K562 (cell line): ENCODE results near the gene HBM. TPM values are rescaled to one million over a fixed set of nuclear protein-coding genes. Genes with fewer than 3 reads are reported as not detected.
A peak's percentile ranks its signal among the peaks of the same experiment; 100 is the strongest.

Experiments used
- POLR2G ChIP-seq: fragments of 200-400 bp; formaldehyde crosslinking; IDR thresholded peaks from 2 replicates; pipeline ENCODE4 v1.6.1; 2017; ENCODE audit warnings: low read depth, mild to moderate bottlenecking, antibody characterized with exemption, low read length, moderate library complexity
- RBFOX2 ChIP-seq: fragments of 200-400 bp; formaldehyde crosslinking; IDR thresholded peaks from 2 replicates; pipeline ENCODE4 v1.6.1; 2017; ENCODE audit warnings: low read depth, mild to moderate bottlenecking, low read length, moderate library complexity
- TCF7 ChIP-seq: sonication (generic); IDR thresholded peaks from 2 replicates; pipeline ENCODE4 v1.6.1; 2016; ENCODE audit warnings: antibody characterized with exemption, borderline replicate concordance
- ZBTB2 ChIP-seq: fragments of 450-650 bp; IDR thresholded peaks from 2 replicates; pipeline ENCODE4 v1.6.1; 2016; ENCODE audit warnings: antibody characterized with exemption
- ZNF41 ChIP-seq: fragments of 250-450 bp; sonication (Bioruptor Pico); conservative IDR thresholded peaks from 2 replicates; pipeline ENCODE4 v1.4.0; 2020; ENCODE audit warnings: mild to moderate bottlenecking
- ZNF431 ChIP-seq: sonication (generic); formaldehyde crosslinking; IDR thresholded peaks from 2 replicates; pipeline ENCODE4 v1.8.0; 2022; ENCODE audit warnings: mild to moderate bottlenecking, missing genetic modification reagents
- polyA plus RNA-seq, 8 experiments: library from polyadenylated mRNA; depleted of rRNA in 4 of 8; stranded (reverse) in 5 of 8; unstranded in 3 of 8; fragments of >200 nt; fragmentation: Nextera tagmentation in 2 of 8; fragmentation: Illumina TruSeq in 1 of 8; extraction: Ambion mirVana in 2 of 8; extraction: Trizol in 1 of 8; gene quantifications; 2 replicates each; pipeline versions ENCODE4 v1.2.1 to v1.2.3, GENCODE V29; 2011 to 2014; ENCODE audit warnings: inconsistent platforms in 1 of 8, missing spikeins in 1 of 8
- total RNA-seq, 7 experiments: library from RNA; depleted of rRNA in 6 of 7; stranded (reverse); fragments of >200 nt in 6 of 7; fragmentation: Illumina TruSeq in 2 of 7; extraction: Trizol in 2 of 7; gene quantifications; 2 replicates each; pipeline versions ENCODE4 v1.2.1 to v1.2.3, GENCODE V29; 2011 to 2021; ENCODE audit warnings: low replicate concordance in 1 of 7
- TF ChIP-seq, protein P1 (sequence below): fragments of 250-450 bp; sonication (Bioruptor Pico); IDR thresholded peaks from 2 replicates; pipeline ENCODE4 v1.4.0; 2020; ENCODE audit warnings: mild to moderate bottlenecking, moderate library complexity
- TF ChIP-seq, protein P2 (sequence below): fragments of 200-600 bp; sonication (generic); IDR thresholded peaks from one replicate; pipeline ENCODE4 v1.6.1; 2012; ENCODE audit warnings: mild to moderate bottlenecking, low read depth, low read length, inconsistent platforms

Gene HBM
- total and polyA plus RNA-seq, 9 of the 15 experiments (the other 6 are each of a cell fraction or from before 2014, with no cell fraction given), result not detected

DNA sequence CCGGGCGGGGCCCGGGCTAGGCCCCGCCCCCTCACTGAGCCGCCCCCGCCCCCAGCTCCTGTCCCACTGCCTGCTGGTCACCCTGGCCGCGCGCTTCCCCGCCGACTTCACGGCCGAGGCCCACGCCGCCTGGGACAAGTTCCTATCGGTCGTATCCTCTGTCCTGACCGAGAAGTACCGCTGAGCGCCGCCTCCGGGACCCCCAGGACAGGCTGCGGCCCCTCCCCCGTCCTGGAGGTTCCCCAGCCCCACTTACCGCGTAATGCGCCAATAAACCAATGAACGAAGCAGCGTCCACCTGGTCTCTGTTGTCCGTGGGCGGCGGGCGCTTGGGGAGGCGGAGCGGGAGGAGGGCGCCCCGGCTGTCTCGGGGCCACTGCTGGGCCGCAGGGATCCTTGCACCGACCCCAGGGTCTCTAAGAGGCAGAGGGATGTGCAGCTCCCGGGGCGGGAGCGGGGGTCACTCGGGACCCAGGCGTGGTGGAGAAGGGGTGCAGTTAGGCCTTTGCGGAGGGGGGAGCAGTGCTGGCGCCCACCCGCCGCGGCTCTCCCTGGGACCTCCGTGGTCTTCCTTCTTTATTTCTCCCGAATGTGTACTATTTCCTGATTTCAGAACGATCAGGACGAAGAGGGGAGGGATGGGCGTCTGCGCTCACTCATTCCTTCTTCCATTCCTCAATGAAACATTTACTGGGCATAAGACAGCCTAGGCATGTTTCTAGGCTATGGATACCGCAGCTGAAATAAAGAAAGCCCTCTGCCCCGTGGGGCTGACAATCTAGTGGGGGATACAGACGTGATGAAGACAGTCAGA lies 11.4 kb upstream of the HBM start (continued):
- TF ChIP-seq, protein P1, sequence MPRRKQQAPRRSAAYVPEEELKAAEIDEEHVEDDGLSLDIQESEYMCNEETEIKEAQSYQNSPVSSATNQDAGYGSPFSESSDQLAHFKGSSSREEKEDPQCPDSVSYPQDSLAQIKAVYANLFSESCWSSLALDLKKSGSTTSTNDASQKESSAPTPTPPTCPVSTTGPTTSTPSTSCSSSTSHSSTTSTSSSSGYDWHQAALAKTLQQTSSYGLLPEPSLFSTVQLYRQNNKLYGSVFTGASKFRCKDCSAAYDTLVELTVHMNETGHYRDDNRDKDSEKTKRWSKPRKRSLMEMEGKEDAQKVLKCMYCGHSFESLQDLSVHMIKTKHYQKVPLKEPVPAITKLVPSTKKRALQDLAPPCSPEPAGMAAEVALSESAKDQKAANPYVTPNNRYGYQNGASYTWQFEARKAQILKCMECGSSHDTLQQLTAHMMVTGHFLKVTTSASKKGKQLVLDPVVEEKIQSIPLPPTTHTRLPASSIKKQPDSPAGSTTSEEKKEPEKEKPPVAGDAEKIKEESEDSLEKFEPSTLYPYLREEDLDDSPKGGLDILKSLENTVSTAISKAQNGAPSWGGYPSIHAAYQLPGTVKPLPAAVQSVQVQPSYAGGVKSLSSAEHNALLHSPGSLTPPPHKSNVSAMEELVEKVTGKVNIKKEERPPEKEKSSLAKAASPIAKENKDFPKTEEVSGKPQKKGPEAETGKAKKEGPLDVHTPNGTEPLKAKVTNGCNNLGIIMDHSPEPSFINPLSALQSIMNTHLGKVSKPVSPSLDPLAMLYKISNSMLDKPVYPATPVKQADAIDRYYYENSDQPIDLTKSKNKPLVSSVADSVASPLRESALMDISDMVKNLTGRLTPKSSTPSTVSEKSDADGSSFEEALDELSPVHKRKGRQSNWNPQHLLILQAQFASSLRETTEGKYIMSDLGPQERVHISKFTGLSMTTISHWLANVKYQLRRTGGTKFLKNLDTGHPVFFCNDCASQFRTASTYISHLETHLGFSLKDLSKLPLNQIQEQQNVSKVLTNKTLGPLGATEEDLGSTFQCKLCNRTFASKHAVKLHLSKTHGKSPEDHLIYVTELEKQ (CRISPR knock-in tag), result no peak
- TF ChIP-seq RBFOX2, result peak; percentile 66
- TF ChIP-seq ZNF431 (CRISPR knock-in tag), result no peak
- TF ChIP-seq ZBTB2, result peak; percentile 32; the same call in 1 of the 2 replicates
- no peak for TF ChIP-seq TCF7
- TF ChIP-seq ZNF41 (CRISPR knock-in tag), result 0 out of 2 replicates have a peak, but pooled peaks have one; percentile 47
- TF ChIP-seq POLR2G, result peak; percentile 72
- TF ChIP-seq, protein P2, sequence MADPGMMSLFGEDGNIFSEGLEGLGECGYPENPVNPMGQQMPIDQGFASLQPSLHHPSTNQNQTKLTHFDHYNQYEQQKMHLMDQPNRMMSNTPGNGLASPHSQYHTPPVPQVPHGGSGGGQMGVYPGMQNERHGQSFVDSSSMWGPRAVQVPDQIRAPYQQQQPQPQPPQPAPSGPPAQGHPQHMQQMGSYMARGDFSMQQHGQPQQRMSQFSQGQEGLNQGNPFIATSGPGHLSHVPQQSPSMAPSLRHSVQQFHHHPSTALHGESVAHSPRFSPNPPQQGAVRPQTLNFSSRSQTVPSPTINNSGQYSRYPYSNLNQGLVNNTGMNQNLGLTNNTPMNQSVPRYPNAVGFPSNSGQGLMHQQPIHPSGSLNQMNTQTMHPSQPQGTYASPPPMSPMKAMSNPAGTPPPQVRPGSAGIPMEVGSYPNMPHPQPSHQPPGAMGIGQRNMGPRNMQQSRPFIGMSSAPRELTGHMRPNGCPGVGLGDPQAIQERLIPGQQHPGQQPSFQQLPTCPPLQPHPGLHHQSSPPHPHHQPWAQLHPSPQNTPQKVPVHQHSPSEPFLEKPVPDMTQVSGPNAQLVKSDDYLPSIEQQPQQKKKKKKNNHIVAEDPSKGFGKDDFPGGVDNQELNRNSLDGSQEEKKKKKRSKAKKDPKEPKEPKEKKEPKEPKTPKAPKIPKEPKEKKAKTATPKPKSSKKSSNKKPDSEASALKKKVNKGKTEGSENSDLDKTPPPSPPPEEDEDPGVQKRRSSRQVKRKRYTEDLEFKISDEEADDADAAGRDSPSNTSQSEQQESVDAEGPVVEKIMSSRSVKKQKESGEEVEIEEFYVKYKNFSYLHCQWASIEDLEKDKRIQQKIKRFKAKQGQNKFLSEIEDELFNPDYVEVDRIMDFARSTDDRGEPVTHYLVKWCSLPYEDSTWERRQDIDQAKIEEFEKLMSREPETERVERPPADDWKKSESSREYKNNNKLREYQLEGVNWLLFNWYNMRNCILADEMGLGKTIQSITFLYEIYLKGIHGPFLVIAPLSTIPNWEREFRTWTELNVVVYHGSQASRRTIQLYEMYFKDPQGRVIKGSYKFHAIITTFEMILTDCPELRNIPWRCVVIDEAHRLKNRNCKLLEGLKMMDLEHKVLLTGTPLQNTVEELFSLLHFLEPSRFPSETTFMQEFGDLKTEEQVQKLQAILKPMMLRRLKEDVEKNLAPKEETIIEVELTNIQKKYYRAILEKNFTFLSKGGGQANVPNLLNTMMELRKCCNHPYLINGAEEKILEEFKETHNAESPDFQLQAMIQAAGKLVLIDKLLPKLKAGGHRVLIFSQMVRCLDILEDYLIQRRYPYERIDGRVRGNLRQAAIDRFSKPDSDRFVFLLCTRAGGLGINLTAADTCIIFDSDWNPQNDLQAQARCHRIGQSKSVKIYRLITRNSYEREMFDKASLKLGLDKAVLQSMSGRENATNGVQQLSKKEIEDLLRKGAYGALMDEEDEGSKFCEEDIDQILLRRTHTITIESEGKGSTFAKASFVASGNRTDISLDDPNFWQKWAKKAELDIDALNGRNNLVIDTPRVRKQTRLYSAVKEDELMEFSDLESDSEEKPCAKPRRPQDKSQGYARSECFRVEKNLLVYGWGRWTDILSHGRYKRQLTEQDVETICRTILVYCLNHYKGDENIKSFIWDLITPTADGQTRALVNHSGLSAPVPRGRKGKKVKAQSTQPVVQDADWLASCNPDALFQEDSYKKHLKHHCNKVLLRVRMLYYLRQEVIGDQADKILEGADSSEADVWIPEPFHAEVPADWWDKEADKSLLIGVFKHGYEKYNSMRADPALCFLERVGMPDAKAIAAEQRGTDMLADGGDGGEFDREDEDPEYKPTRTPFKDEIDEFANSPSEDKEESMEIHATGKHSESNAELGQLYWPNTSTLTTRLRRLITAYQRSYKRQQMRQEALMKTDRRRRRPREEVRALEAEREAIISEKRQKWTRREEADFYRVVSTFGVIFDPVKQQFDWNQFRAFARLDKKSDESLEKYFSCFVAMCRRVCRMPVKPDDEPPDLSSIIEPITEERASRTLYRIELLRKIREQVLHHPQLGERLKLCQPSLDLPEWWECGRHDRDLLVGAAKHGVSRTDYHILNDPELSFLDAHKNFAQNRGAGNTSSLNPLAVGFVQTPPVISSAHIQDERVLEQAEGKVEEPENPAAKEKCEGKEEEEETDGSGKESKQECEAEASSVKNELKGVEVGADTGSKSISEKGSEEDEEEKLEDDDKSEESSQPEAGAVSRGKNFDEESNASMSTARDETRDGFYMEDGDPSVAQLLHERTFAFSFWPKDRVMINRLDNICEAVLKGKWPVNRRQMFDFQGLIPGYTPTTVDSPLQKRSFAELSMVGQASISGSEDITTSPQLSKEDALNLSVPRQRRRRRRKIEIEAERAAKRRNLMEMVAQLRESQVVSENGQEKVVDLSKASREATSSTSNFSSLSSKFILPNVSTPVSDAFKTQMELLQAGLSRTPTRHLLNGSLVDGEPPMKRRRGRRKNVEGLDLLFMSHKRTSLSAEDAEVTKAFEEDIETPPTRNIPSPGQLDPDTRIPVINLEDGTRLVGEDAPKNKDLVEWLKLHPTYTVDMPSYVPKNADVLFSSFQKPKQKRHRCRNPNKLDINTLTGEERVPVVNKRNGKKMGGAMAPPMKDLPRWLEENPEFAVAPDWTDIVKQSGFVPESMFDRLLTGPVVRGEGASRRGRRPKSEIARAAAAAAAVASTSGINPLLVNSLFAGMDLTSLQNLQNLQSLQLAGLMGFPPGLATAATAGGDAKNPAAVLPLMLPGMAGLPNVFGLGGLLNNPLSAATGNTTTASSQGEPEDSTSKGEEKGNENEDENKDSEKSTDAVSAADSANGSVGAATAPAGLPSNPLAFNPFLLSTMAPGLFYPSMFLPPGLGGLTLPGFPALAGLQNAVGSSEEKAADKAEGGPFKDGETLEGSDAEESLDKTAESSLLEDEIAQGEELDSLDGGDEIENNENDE, result no peak
